HAP-1 (cell line): Measurements from ENCODE around the gene KLHL33.

Experiments
- DNase-seq, 2 experiments: peaks; one replicate each; pipeline ENCODE4 v3.0.0-alpha.2; 2016 to 2020; ENCODE audit warnings: low spot score in 2 of 2
- H3K27me3 ChIP-seq: fragments of 250-450 bp; sonication (Bioruptor Pico); 2 replicates; pipeline ENCODE4 v1.5.1; 2020; ENCODE audit warnings: low read depth, mild to moderate bottlenecking, moderate library complexity
- H3K36me3 ChIP-seq: fragments of 250-450 bp; sonication (Bioruptor Pico); replicated peaks from 2 replicates; pipeline ENCODE4 v1.5.1; 2020; ENCODE audit warnings: mild to moderate bottlenecking
- H3K4me1 ChIP-seq: fragments of 250-450 bp; sonication (Bioruptor Pico); 2 replicates; pipeline ENCODE4 v1.5.1; 2020; ENCODE audit warnings: mild to moderate bottlenecking
- H3K4me3 ChIP-seq: fragments of 250-450 bp; sonication (Bioruptor Pico); 2 replicates; pipeline ENCODE4 v1.5.1; 2020; ENCODE audit warnings: mild to moderate bottlenecking, moderate library complexity
- H3K9me3 ChIP-seq: fragments of 250-450 bp; sonication (Bioruptor Pico); 2 replicates; pipeline ENCODE4 v1.5.1; 2020; ENCODE audit warnings: mild to moderate bottlenecking, moderate library complexity
- in situ Hi-C: fragments of 300-500 bp; cut with MboI; formaldehyde crosslinking; loops from 3 replicates; pipeline ENCODE4 v1.14.3; 2020; ENCODE audit warnings: low sequenced_read_pairs, inconsistent platforms, mixed read lengths

KLHL33 gene

GRCh38 chr14:20384886-20385285 is 51.1 kb downstream of the KLHL33 start:
- Histone ChIP-seq H3K4me3 (no peak overlapping the region), H3K9me3 (no peaks in the 10 kb centered on the region), H3K27me3 (no peaks in the 10 kb centered on the region), H3K4me1 (no peaks in the 10 kb centered on the region), H3K36me3 (peaks cover 11% of the 10 kb centered on the region)
- DNase-seq: no peak
- in situ Hi-C loops: no loop called here

- in situ Hi-C loops: no loop called here
- no peaks in the 10 kb centered on the region for H3K27me3 ChIP-seq
- no peaks in the 10 kb centered on the region for H3K9me3 ChIP-seq
- H3K4me1 ChIP-seq: no peaks in the 10 kb centered on the region
- peaks cover 15% of the 10 kb centered on the region for H3K36me3 ChIP-seq
- H3K4me3 ChIP-seq: no peak overlapping the region
- no peak for DNase-seq
Observed at GRCh38 chr14:20384321-20384720, 51.6 kb downstream of the KLHL33 start.

GRCh38 chr14:20383636-20384035 is 52.3 kb downstream of the KLHL33 start:
- no peaks in the 10 kb centered on the region for H3K9me3 ChIP-seq
- DNase-seq: no peak
- H3K4me1 ChIP-seq: no peaks in the 10 kb centered on the region
- H3K27me3 ChIP-seq: no peaks in the 10 kb centered on the region
- in situ Hi-C loops: no loop called here
- peaks cover 19% of the 10 kb centered on the region for H3K36me3 ChIP-seq
- H3K4me3 ChIP-seq: no peak overlapping the region

GRCh38 chr14:20383032-20383431 is 52.9 kb downstream of the KLHL33 start:
- Histone ChIP-seq H3K4me3 (no peak overlapping the region), H3K36me3 (peaks cover 19% of the 10 kb centered on the region), H3K9me3 (no peaks in the 10 kb centered on the region), H3K27me3 (no peaks in the 10 kb centered on the region), H3K4me1 (no peaks in the 10 kb centered on the region)
- no peak for DNase-seq
- in situ Hi-C loops: no loop called here

GRCh38 chr14:20382526-20382925 is 53.4 kb downstream of the KLHL33 start:
- in situ Hi-C loops: no loop called here
- DNase-seq: no peak
- Histone ChIP-seq H3K9me3 (no peaks in the 10 kb centered on the region), H3K4me3 (no peak overlapping the region), H3K36me3 (peaks cover 19% of the 10 kb centered on the region), H3K27me3 (no peaks in the 10 kb centered on the region), H3K4me1 (no peaks in the 10 kb centered on the region)

- H3K9me3 ChIP-seq: no peaks in the 10 kb centered on the region
- DNase-seq: no peak
- no peaks in the 10 kb centered on the region for H3K4me1 ChIP-seq
- no peak overlapping the region for H3K4me3 ChIP-seq
- in situ Hi-C loops: no loop called here
- H3K27me3 ChIP-seq: no peaks in the 10 kb centered on the region
- peaks cover 19% of the 10 kb centered on the region for H3K36me3 ChIP-seq
Observed at GRCh38 chr14:20381341-20381740, 54.6 kb downstream of the KLHL33 start.

GRCh38 chr14:20380681-20381080 is 55.3 kb downstream of the KLHL33 start:
- peaks cover 19% of the 10 kb centered on the region for H3K36me3 ChIP-seq
- H3K4me1 ChIP-seq: no peaks in the 10 kb centered on the region
- H3K27me3 ChIP-seq: no peaks in the 10 kb centered on the region
- in situ Hi-C loops: no loop called here
- H3K9me3 ChIP-seq: no peaks in the 10 kb centered on the region
- H3K4me3 ChIP-seq: no peak overlapping the region
- DNase-seq: no peak

GRCh38 chr14:20379743-20380142 is 56.2 kb downstream of the KLHL33 start:
- Histone ChIP-seq H3K4me3 (no peak overlapping the region), H3K4me1 (no peaks in the 10 kb centered on the region), H3K9me3 (no peaks in the 10 kb centered on the region), H3K27me3 (no peaks in the 10 kb centered on the region), H3K36me3 (peaks cover 19% of the 10 kb centered on the region)
- in situ Hi-C loops: no loop called here
- no peak for DNase-seq

- no peak for DNase-seq
- H3K4me3 ChIP-seq: no peak overlapping the region
- no peaks in the 10 kb centered on the region for H3K4me1 ChIP-seq
- no peaks in the 10 kb centered on the region for H3K9me3 ChIP-seq
- peaks cover 26% of the 10 kb centered on the region for H3K36me3 ChIP-seq
- H3K27me3 ChIP-seq: no peaks in the 10 kb centered on the region
- in situ Hi-C loops: no loop called here
Observed at GRCh38 chr14:20377171-20377570, 58.8 kb downstream of the KLHL33 start.

- no peaks in the 10 kb centered on the region for H3K27me3 ChIP-seq
- no peak overlapping the region for H3K4me3 ChIP-seq
- no peak for DNase-seq
- no peaks in the 10 kb centered on the region for H3K9me3 ChIP-seq
- in situ Hi-C loops: no loop called here
- H3K4me1 ChIP-seq: no peaks in the 10 kb centered on the region
- H3K36me3 ChIP-seq: peaks cover 28% of the 10 kb centered on the region
Observed at GRCh38 chr14:20376071-20376588, 59.8 kb downstream of the KLHL33 start.
